Hematopoietic multipotent progenitor cell treated with erythropoietin and hydrocortisone succinate and interleukin-3 and kit ligand, for 17 days (in vitro differentiated cells): ENCODE results near the gene SUFU.

Experiments
- DNase-seq: peaks from one replicate; pipeline ENCODE4 v3.0.0-alpha.2; 2015; ENCODE audit warnings: low spot score

The SUFU gene

DNA sequence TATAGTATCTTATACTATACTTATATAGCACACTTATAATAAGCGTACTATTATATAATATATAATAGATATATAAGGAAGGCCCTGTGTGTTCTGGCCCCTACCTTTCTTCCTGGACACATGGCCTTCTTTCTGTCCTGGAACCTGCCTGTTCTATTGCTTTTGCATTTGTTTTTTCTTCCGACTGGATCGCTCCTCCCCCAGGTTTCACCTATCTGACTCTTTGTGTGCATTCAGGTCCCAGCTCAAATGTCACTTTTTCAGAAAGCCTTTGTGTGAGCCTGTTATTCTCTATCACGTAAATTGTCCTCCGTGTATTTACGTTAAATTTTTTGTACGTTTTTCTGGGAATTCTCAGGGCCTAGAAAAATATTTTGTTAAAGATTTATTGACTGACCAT is 137.6 kb downstream of the SUFU start:
- no peak for DNase-seq

- peak; percentile 98 for DNase-seq
These were observed 138.3 kb downstream of the SUFU start for GRCh38 chr10:102641880-102642735.

DNA sequence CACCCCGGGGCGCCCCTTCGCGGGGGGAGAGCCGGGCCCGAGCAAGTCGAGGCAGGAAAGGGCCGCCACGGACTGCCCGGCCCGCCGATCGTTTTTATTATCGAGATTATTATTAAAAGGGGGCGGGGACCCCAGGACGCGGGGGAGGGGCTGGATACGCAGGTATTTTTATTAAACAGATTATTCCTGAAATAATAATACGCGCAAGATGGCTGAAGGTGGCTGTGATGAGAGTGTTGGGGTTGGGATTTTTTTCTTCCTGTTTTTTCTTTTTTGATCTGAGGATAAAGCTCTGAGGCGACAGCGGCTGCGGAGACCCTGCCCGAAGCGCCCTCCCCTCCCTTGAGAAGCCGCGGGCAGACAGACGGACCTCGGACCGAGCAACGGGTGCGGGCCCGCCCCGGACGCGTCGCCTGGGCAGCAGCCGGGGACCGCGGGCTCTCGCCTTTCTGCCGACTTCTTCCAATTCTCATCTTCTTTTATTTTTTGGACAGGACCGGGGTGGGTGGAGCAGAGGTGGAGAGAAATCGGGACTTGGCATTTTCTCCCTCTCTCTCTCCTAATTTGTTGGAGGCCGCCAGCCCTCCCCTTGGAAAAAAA is 139.1 kb downstream of the SUFU start:
- DNase-seq = no peak

GRCh38 chr10:102643336-102644065 is 139.7 kb downstream of the SUFU start:
- DNase-seq = peak; percentile 44

DNA sequence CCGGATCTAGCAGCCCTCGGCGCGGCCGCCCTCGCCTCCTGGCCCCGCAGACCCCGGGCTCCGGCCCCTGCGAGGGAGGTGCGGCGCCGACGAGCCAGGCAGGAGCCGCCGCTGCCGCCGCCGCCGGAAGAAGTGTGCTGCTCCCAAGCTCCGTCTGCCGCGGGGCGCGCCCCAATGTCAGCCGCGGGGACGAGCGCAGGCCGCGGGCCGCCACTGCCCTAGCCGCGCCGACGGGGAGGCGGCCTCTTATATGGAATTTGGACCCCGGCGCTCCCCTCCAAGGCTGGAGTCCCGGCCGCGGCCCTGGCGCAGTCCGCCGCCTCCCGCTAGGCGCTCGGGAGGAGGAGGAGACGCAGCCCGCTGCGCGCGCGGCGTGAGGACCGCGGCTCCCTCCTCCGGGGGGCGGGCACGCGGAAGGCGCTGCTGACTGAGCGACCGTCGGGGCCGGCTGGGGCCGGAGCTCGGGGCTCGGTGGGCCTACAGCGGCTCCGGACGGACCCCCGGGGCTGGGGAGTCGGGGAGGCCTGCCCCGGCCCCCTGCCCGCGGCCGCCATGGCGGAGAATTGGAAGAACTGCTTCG is 140.4 kb downstream of the SUFU start, which contains the start of gene TRIM8:
Gene TRIM8 (plus strand): TSS at position 414 of the 580 bp plus-strand sequence. CDS start 139 bp downstream, at position 553.
- peak; percentile 48 for DNase-seq

GRCh38 chr10:102644646-102645387 is 141.0 kb downstream of the SUFU start:
- peak; percentile 92 for DNase-seq

DNA sequence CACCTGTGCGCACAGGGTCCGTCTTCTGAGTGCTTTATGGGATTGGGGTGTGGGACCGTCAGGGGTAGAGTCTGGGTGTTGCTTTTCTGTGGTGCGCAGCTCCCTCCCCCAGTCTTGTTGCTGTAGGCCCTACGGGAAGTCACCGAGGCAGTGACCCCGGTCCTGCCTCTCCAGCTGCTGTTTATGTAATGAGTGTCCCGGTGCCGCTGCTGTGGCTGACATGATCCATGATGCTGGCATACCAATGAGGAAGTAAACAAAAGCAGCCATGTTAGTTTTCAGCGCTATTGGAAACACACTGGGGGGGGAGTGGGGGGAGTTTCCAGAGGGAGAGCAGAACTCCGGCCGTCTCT is 141.6 kb downstream of the SUFU start:
- DNase-seq = peak; percentile 70

- peak; percentile 75 for DNase-seq
These were observed 142.2 kb downstream of the SUFU start for GRCh38 chr10:102645741-102646609.

GRCh38 chr10:102646610-102647442 is 143.1 kb downstream of the SUFU start:
- DNase-seq = no peak

GRCh38 chr10:102647443-102648268 is 143.9 kb downstream of the SUFU start:
- no peak for DNase-seq

DNA sequence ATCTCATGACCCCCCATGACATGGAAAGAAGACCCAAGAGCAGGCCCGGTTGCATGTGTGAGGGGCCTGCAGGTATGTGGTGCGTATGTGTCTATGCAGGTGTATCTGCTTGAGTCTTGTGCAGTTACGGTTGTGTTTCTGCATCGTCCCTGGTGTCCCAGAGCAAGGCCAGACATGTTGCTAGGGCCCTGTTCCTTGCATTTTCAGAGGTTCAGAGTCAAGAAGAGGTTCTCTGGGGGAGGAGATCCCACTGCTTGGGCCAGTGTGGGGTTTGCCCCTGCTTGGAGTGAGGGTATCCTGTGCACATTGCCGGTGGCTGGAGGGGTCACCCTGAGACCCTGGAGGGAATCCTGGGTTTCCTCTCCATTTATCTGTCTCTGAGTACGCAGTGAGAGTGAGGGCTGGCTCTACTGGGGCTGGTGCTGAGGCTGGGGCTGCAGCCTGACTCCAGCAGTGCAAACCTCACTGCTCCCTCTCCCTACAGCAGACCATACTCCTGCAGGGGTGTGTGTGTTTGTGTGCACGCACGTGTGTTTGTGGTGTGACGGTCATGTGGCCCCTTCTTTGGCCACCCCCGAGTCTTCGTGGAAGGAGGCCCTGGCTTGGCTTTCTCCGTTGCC is 144.6 kb downstream of the SUFU start:
- DNase-seq = no peak

DNA sequence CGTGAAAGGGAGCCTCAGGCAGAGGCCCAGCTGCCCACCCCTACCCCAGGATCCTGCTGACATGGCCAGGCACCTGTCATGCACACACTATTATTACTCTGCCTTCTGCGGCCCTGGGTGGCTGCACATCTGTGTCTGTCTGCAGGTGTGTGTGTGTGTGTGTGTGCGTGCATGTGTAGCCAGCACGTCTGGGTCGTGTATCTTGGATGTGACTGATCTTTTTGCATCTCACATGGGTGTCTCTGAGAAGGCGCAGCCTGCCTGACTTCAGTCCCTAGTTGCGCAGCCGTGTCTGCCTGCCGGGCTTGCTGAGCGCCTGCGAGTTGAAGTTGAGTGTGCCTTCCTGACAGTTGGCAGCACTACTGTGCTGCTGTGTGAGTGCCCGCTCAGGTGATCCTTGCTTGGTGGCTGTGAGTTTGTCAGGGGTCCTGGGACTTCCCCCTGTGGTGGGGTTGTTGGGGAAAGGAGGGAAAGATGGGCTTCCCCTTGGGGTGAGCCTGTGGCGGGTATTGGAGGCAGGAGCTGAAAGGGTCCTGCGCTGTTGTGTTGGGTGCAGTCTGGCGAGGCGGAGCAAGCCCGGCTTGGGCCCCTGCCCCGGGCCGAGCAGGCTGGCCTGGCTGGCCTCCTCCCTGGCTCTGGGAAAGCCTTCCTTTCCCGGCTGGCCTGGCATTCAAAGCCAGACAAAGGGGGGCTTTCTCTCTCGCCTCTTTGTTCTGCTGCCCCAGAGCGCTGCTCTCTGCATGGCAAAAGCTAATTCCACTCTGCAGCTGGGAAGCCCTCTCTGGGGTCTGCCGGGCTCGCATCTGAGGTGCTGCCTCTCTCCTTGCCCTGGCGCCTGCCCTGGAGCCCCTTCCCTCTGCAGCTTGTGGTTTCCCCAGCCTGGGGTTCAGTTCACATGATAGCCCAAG is 145.4 kb downstream of the SUFU start:
- DNase-seq = no peak

DNA sequence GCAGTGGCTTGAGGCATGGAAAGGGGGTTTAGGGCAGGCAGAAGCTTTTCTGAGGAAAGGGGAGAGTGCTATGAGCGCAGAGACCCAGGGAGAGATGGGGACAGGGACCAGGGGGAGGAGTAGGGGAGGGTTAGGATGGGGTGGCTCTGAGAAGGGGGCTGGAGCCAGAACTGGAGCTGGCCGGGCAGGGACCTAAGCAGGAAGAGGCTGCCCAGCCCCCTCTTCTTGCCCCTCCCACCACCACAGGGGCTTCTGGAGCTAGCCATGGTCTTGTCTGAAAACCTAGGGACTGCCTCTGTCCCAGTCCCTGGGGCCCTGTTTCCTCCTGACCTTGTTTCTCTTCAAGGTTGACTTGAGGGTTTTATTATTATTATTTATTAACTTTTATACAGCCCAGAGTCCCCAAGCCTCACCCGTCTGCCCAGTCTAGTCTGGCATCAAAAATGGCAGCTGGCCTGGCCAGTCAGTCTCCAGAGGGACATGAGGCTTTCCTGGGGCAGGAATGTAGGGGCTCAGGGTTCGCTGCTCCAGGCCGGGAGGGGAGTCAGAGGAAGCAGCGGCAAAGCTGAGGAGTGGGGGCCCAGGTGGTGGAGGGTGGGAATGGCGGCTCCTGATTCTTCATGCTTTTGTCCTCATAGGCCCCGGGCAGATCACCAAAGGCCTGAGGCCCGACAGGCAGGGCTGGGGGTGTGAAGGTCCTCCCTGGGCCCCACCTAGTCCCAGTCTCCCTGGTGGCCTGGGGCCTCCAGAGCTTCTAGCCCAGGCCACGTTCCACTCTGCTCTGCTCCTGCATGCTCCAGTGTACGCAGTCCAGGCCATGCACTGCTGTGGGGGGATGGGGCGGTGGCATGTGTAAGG is 146.3 kb downstream of the SUFU start:
- no peak for DNase-seq

DNA sequence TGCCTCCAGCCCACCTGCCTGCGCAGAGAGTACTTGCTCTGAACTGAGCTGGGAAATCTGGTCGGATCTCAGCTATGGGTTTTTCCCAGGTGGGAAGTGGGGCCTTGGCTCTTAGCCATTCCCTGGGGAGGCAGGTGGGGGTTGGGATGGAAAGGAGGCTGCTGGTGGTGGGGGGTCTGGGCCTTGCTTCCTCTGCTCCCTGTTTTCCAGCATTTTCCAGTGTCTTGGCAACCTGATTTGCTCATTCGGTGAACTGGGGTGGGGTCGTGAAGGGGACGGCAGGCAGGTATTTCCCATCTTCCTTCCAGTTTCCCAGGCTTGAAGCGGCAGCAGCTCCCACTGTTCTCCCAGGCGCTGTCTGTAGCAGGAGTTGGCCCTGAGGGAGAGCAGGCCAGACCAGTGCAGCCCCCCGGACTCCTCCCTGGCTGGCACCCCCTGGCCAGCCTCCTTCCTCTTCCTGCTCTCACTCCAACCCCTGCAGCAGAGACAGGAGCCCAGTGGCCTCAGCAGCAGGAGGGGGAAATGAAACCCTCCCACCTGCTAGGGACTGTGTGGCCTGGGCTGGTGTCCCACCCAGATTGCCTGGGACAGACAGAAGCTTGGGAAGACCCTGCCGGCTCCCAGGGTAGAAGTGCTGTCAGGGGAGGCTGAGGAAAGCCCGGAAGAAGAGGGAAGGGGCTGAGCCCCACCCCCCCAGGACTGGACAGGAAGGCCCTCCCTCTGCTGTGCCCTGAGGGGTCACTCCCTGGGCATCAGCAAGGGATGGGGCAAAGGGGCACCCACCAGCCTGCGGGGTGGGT is 147.1 kb downstream of the SUFU start:
- no peak for DNase-seq

DNA sequence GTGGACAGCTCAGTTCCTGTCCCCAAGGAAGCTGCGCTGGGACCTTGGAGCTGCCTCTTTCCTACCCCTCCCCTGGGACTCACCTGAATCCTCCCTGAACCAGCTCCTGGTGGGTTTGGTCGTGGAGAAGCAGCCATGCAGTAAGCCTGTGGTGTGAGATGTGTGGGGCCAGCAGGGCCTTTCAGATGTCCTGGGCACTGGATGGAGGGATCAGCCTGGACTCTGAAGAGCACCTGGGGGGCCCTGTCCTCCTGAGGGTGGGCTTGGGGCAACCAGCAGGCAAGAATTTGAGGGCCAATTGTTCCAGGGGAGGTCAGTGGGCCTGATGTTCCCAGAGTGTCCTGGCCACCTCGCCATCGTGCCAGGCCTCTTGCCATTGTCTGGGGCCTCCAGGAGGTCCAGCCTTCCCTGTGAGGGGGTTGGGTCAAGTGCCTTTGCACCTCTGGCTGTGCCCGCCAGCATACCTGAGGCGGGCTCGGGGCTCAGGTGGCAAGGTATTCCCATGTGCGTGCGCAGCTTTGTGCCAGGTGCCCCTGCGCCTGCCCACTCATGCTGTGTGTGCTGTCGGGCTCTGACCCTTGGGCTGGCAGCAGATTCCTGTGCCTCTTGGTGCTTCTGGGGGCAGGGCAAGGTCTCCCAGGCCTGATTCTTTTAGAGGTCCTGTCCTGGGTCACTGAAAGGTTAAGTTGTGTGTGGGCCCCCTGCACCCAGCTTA is 147.8 kb downstream of the SUFU start:
- no peak for DNase-seq
